ENCODE results near the gene IL22RA2.

IL22RA2 gene

GRCh38 chr6:137165375-137166246 is 7.8 kb downstream of the IL22RA2 start:
- DNase-seq, result peak; percentile 2

- DNase-seq, result no peak
These were observed 9.6 kb downstream of the IL22RA2 start for GRCh38 chr6:137163732-137164318.

- DNase-seq, result no peak
These were observed 10.6 kb downstream of the IL22RA2 start for GRCh38 chr6:137162692-137163306.

GRCh38 chr6:137161949-137162348 is 11.5 kb downstream of the IL22RA2 start:
- DNase-seq, result no peak

GRCh38 chr6:137160763-137161162 is 12.7 kb downstream of the IL22RA2 start:
- no peak for DNase-seq

- no peak for DNase-seq
These were observed 13.5 kb downstream of the IL22RA2 start for GRCh38 chr6:137159912-137160311.

- peak; percentile 57 for DNase-seq
These were observed 15.8 kb downstream of the IL22RA2 start for GRCh38 chr6:137157601-137158000.

GRCh38 chr6:137156650-137157049 is 16.8 kb downstream of the IL22RA2 start:
- no peak for DNase-seq

GRCh38 chr6:137155830-137156229 is 17.6 kb downstream of the IL22RA2 start:
- no peak for DNase-seq

- no peak for DNase-seq
These were observed 23.4 kb downstream of the IL22RA2 start for GRCh38 chr6:137150072-137150471.

GRCh38 chr6:137149035-137149393 is 24.4 kb downstream of the IL22RA2 start:
- no peak for DNase-seq

GRCh38 chr6:137148306-137149034 is 25.0 kb downstream of the IL22RA2 start:
- DNase-seq, result no peak

- no peak for DNase-seq
These were observed 26.2 kb downstream of the IL22RA2 start for GRCh38 chr6:137147195-137147594.

- no peak for DNase-seq
These were observed 27.2 kb downstream of the IL22RA2 start for GRCh38 chr6:137146206-137146605.

- DNase-seq, result no peak
These were observed 28.0 kb downstream of the IL22RA2 start for GRCh38 chr6:137145421-137145820.

GRCh38 chr6:137136065-137136464 is 37.4 kb downstream of the IL22RA2 start:
- no peak for DNase-seq

- DNase-seq, result no peak
These were observed 39.0 kb downstream of the IL22RA2 start for GRCh38 chr6:137134483-137134882.

- DNase-seq, result no peak
These were observed 40.3 kb downstream of the IL22RA2 start for GRCh38 chr6:137133122-137133521.

GRCh38 chr6:137126875-137127485 is 46.5 kb downstream of the IL22RA2 start:
- no peak for DNase-seq

GRCh38 chr6:137123078-137123477 is 50.4 kb downstream of the IL22RA2 start:
- no peak for DNase-seq

- no peak for DNase-seq
These were observed 50.8 kb downstream of the IL22RA2 start for GRCh38 chr6:137122612-137123011.

GRCh38 chr6:137121401-137121997 is 51.9 kb downstream of the IL22RA2 start:
- no peak for DNase-seq

- no peak for DNase-seq
These were observed 52.7 kb downstream of the IL22RA2 start for GRCh38 chr6:137120748-137121147.
